ENCODE data around the gene RHOG. TPM values are rescaled to one million over a fixed set of nuclear protein-coding genes. Genes with fewer than 3 reads are reported as not detected.

RHOG gene
- total RNA-seq, 1 donor from 2014 or later: 46.8 TPM

- H3K4me1 Mint-ChIP-seq (ENCODE audit: unreplicated experiment): peaks cover 25% of the 10 kb centered on the region
- H3K27me3 Mint-ChIP-seq (ENCODE audit: unreplicated experiment): no peaks in the 10 kb centered on the region
- H3K9me3 Mint-ChIP-seq (ENCODE audit: unreplicated experiment): no peaks in the 10 kb centered on the region
- no peak for TF ChIP-seq CTCF (IDR thresholded peaks at IDR 0.05)
- peaks cover 15% of the 10 kb centered on the region for H3K36me3 Mint-ChIP-seq (ENCODE audit: unreplicated experiment)
- H3K4me3 Mint-ChIP-seq (ENCODE audit: unreplicated experiment): no peak overlapping the region
- H3K27ac Mint-ChIP-seq (ENCODE audit: unreplicated experiment): no peak overlapping the region
- DNase-seq (ENCODE audit: extremely low spot score, unreplicated experiment): no peak
Measured at GRCh38 chr11:3783611-3784010, 57.1 kb downstream of the RHOG start.

- Mint-ChIP-seq H3K36me3 (ENCODE audit: unreplicated experiment) (peaks cover 21% of the 10 kb centered on the region), H3K4me3 (ENCODE audit: unreplicated experiment) (no peak overlapping the region), H3K27me3 (ENCODE audit: unreplicated experiment) (no peaks in the 10 kb centered on the region), H3K27ac (ENCODE audit: unreplicated experiment) (no peak overlapping the region), H3K9me3 (ENCODE audit: unreplicated experiment) (no peaks in the 10 kb centered on the region), H3K4me1 (ENCODE audit: unreplicated experiment) (peaks cover 25% of the 10 kb centered on the region)
- no peak for TF ChIP-seq CTCF (IDR thresholded peaks at IDR 0.05)
- no peak for DNase-seq (ENCODE audit: extremely low spot score, unreplicated experiment)
Measured at GRCh38 chr11:3782963-3783362, 57.8 kb downstream of the RHOG start.

- no peak for DNase-seq (ENCODE audit: extremely low spot score, unreplicated experiment)
- no peak for TF ChIP-seq CTCF (IDR thresholded peaks at IDR 0.05)
- H3K9me3 Mint-ChIP-seq (ENCODE audit: unreplicated experiment): no peaks in the 10 kb centered on the region
- H3K4me3 Mint-ChIP-seq (ENCODE audit: unreplicated experiment): no peak overlapping the region
- H3K27me3 Mint-ChIP-seq (ENCODE audit: unreplicated experiment): no peaks in the 10 kb centered on the region
- H3K36me3 Mint-ChIP-seq (ENCODE audit: unreplicated experiment): peaks cover 28% of the 10 kb centered on the region
- peak overlapping the region; percentile 54 for H3K27ac Mint-ChIP-seq (ENCODE audit: unreplicated experiment)
- peaks cover 21% of the 10 kb centered on the region for H3K4me1 Mint-ChIP-seq (ENCODE audit: unreplicated experiment)
Measured at GRCh38 chr11:3781423-3781822, 59.3 kb downstream of the RHOG start.

Other genes with a start within 250 kb of the RHOG start
- gene ART5, start 199.0 kb downstream of the RHOG start, total RNA-seq: 0.38 and 0.57 TPM in 2 replicates
- not detected in 2 replicates for gene ART1, start 195.8 kb downstream of the RHOG start, total RNA-seq
- 0.94 and 1.1 TPM in 2 replicates for gene CHRNA10, start 169.6 kb downstream of the RHOG start, total RNA-seq
- gene NUP98, start 43.4 kb downstream of the RHOG start, total RNA-seq: 68.9 and 71.0 TPM in 2 replicates
- gene PGAP2, start 32.4 kb downstream of the RHOG start, total RNA-seq: 20.3 and 22.7 TPM in 2 replicates
- 45.2 and 46.9 TPM in 2 replicates for gene STIM1, start 14.7 kb upstream of the RHOG start, total RNA-seq

Data from osteocyte (in vitro differentiated cells).